Testis (tissue), 2 donors: ENCODE results near the gene DUSP7.

ENCODE experiments used
- CTCF ChIP-seq, 3 experiments: fragments of 450-650 bp in 2 of 3; fragments of 200-600 bp in 1 of 3; sonication (generic) in 1 of 3; IDR thresholded peaks; one replicate each; pipeline ENCODE4 v1.5.1; 2016 to 2019; ENCODE audit warnings: antibody characterized with exemption in 3 of 3, mild to moderate bottlenecking in 2 of 3, moderate library complexity in 1 of 3
- POLR2A ChIP-seq: fragments of 450-650 bp; IDR thresholded peaks from one replicate; pipeline ENCODE4 v1.6.1; 2017; ENCODE audit warnings: antibody characterized with exemption, mild to moderate bottlenecking, moderate library complexity

- TF ChIP-seq POLR2A (no peak), CTCF (IDR thresholded peaks at IDR 0.05) (no peak)
Measured at GRCh38 chr3:52057812-52058495, 1.6 kb upstream of the DUSP7 start.
